A673 (cell line): ENCODE results near the gene AQP6.

Experiments
- CTCF ChIP-seq: fragments of 300-800, 200-600 bp; sonication (generic); conservative IDR thresholded peaks from 2 replicates; pipeline ENCODE4 v1.5.1; 2017; ENCODE audit warnings: low read depth, mild to moderate bottlenecking, antibody characterized with exemption, low read length, moderate library complexity, mixed read lengths
- EZH2 ChIP-seq: fragments of 200-600 bp; sonication (generic); IDR thresholded peaks from 2 replicates; pipeline ENCODE4 v1.6.1; 2017; ENCODE audit warnings: borderline replicate concordance, low read depth, mild to moderate bottlenecking, mixed read lengths, antibody characterized with exemption, low read length; ENCODE audit not compliant: poor library complexity, severe bottlenecking

GRCh38 chr12:49967777-49968250 is 4.9 kb upstream of the AQP6 start:
- TF ChIP-seq EZH2 (no peak), CTCF (no peak)
